Measurements from ENCODE around the gene RPL28.

Gene RPL28

GRCh38 chr19:55353803-55354697 is 31.7 kb upstream of the RPL28 start:
- DNase-seq: peak; percentile 42 to 48 (median 47)

GRCh38 chr19:55354698-55355212 is 31.0 kb upstream of the RPL28 start, which contains the start of gene COX6B2:
Gene COX6B2 (minus strand): TSS chr19:55354719. CDS start chr19:55354521, 198 bp downstream.
- no peak for DNase-seq

GRCh38 chr19:55355213-55355821 is 30.4 kb upstream of the RPL28 start:
- no peak for DNase-seq

- DNase-seq: no peak
Measured at GRCh38 chr19:55358493-55358892, 27.2 kb upstream of the RPL28 start.

- DNase-seq: no peak
Measured at GRCh38 chr19:55358943-55359908, 26.5 kb upstream of the RPL28 start.

- no peak for DNase-seq
Measured at GRCh38 chr19:55360902-55361301, 24.8 kb upstream of the RPL28 start.

- DNase-seq: no peak
Measured at GRCh38 chr19:55362174-55362989, 23.4 kb upstream of the RPL28 start.

- DNase-seq: no peak
Measured at GRCh38 chr19:55362990-55363716, 22.6 kb upstream of the RPL28 start, which contains the start of gene GARIN5B. Gene GARIN5B (minus strand): TSS chr19:55363260. CDS start chr19:55363066, 194 bp downstream.

- no peak for DNase-seq
Measured at GRCh38 chr19:55365245-55365644, 20.5 kb upstream of the RPL28 start.

GRCh38 chr19:55365964-55366363 is 19.8 kb upstream of the RPL28 start:
- DNase-seq: no peak

GRCh38 chr19:55366790-55367189 is 18.9 kb upstream of the RPL28 start:
- no peak for DNase-seq

- DNase-seq: no peak
Measured at GRCh38 chr19:55368106-55368505, 17.6 kb upstream of the RPL28 start.

- no peak for DNase-seq
Measured at GRCh38 chr19:55368701-55369563, 16.8 kb upstream of the RPL28 start.

GRCh38 chr19:55369653-55370304 is 16.0 kb upstream of the RPL28 start:
- DNase-seq: no peak

- no peak for DNase-seq
Measured at GRCh38 chr19:55370305-55370988, 15.3 kb upstream of the RPL28 start, which contains the start of gene IL11. Gene IL11 (minus strand): TSS chr19:55370463. CDS start chr19:55370310, 153 bp downstream.

- no peak for DNase-seq
Measured at GRCh38 chr19:55372316-55373081, 13.2 kb upstream of the RPL28 start.

GRCh38 chr19:55373306-55373992 is 12.3 kb upstream of the RPL28 start:
- no peak for DNase-seq
